Stimulated activated CD8-positive, alpha-beta memory T cell treated with anti-CD3 and anti-CD28 coated beads, Interleukin-4, amount 100 ng/mL, for 4 hours (primary cell): ENCODE results near the gene TEAD1.

Source experiments
- DNase-seq, 2 donors: peaks; one replicate each; pipeline ENCODE4 v3.0.0-alpha.2; 2020; ENCODE audit warnings: low read depth in 2 of 2, low spot score in 1 of 2

Gene TEAD1

DNA sequence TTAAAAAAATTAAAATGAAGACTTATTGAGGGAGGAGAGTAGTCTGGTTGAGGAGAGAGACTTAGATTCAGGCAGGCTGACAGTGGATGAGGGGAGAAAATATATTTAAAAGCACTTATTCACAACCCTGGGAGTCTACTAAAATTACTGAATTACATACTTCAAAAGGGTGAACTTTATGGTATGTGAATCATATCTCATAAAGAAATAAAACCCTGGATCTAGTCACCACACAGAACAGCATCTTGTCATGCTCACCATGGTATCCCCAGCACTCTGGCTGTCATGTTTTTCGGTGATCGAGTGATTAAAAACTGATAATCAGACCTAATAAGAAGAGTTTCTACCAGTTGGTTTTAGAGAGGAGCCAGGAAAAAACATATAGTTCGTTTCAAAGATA lies 11.0 kb downstream of the TEAD1 start:
- no peak for DNase-seq

DNA sequence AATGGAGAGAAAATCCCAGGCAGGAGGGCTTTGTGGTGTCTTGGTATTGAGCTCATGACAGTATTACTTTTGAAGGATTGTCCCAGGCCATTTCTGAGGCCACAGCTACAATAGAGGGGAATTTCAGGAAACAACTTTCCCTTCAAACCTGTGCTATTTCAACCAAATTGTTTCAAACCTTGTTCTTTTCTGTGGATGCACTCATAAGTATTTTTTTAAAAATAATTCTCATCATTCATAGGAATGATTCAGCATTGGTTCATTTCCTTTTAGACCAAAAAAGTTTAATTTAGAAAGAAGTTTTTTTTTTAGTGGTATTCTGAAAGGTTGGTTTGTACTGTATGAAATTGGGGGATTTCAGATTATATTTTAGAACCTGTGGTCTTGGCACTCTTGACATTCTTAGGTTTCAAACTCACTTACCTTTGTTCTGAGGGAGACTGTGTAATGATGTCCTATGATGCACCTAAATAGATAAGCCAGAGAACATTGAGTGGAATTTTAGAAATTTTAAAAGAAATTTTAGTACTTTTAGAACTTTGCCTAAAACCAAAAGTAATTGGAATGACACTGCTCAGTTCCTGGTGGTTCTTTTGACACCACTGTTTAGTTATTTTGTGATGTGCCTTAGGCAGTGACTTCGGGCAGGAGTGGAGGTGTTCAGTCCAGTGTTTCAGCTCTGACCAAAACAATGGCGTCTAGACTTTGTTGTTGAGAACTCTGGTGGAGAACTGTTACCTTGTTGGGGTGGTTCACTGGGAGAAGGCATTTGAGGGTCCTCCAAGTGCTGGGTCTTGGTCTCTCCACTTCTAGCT lies 12.2 kb downstream of the TEAD1 start:
- DNase-seq, result no peak

DNA sequence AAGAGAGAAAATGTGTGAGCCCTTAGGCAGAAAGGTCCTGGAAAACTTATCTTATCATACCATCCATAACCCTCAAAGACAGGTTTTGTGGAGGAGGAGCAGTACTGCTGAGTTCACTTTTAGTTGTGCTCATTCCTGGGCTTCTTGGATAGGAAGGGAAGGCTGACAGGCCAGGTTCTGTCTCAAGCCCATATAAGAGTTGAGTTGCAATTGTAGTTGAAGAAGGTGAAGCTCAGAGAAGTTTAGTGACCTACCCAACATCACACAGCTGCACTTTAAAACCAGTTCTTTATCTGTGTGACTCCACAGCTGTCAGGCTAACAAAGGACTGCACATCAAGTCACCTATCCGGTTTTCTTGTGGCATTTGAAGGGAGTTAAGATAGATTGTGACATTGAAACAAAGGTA lies 13.0 kb downstream of the TEAD1 start:
- no peak for DNase-seq

- no peak for DNase-seq
Measured at GRCh38 chr11:12687740-12688139, 13.5 kb downstream of the TEAD1 start.

DNA sequence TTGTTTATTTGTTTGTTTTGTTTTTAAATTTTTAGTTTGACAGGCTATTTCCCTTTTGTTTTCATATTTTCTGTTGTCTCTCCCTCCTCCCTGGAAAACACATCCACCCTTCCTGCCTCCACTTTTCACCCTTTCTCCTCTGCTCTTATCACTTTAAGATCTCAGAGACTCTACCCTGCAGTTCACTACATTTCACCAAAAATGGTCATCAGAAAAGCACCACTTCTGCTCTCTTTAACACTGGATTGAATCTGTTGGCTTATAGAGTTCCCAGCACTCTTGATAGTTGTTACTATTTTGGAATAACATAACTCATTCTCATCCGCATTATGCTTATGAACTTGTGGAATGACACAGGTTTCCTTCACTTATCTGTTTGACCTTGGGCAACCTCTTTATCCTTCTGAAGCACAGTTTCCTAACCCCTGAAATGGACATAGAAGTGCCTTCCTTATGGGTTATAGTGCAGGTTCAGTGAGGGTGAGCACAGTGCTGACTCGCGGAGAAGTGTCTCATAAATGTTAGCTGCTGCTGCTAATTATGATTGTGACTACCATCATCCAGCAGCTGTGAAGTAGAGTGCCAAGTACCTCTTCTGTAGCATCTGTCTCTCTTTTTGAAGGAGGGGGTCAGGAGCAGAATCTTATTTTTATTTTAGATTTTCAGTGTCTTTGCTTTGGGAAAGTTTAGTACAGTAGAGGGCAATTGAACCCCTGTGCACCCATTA lies 15.0 kb downstream of the TEAD1 start:
- no peak for DNase-seq

GRCh38 chr11:12690663-12691062 lies 16.4 kb downstream of the TEAD1 start:
- no peak for DNase-seq

- DNase-seq, result no peak
Measured at GRCh38 chr11:12691473-12691872, 17.3 kb downstream of the TEAD1 start.

- DNase-seq, result no peak
Measured at GRCh38 chr11:12692229-12693075, 18.2 kb downstream of the TEAD1 start.

DNA sequence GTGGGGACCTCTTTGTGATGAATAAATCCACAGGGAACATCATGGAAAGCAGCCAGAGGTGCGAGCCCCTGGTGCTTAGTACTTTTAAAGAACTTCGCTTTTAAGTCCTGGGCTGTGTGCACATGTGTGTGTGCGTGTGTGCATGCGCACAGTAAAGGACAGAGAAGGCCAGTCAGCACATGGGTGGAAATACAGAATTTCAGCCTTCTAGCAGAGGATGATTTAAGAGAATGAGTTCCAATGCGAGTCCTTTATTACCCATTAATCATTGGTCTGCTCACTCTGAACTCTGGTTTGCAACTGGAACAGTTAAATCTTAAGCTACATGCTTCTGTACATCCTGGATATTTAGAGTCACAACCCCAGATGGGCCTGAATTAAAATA lies 18.9 kb downstream of the TEAD1 start:
- DNase-seq, result no peak

GRCh38 chr11:12693479-12694182 lies 19.4 kb downstream of the TEAD1 start:
- DNase-seq, result no peak

GRCh38 chr11:12694183-12694531 lies 19.9 kb downstream of the TEAD1 start:
- DNase-seq, result no peak

DNA sequence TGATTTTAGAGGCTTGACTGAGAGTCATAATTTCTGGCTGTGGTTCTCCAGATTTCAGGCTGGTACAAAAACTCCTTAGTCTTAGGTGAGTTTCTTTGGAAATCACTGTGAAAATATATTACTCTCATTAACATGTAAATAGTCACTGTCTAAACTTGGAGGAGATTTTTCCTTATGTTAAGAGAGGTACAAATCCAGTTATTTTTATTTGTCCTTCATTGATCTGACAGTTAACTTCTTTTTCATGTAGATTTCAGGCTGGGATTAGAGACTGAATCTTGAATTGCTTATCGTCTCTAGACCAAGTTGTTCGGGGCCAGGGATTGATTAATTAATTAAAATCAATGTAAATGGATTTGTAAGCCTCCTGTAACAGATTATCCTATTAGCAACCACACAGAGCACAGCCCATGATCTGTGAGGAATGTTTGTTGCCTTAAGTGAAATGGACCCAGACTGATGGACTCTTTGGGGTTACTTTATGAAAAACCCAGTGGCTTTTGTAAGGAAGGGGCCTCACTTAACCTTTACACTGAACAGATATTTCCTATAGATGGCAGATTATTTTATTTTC lies 21.1 kb downstream of the TEAD1 start:
- no peak for DNase-seq

DNA sequence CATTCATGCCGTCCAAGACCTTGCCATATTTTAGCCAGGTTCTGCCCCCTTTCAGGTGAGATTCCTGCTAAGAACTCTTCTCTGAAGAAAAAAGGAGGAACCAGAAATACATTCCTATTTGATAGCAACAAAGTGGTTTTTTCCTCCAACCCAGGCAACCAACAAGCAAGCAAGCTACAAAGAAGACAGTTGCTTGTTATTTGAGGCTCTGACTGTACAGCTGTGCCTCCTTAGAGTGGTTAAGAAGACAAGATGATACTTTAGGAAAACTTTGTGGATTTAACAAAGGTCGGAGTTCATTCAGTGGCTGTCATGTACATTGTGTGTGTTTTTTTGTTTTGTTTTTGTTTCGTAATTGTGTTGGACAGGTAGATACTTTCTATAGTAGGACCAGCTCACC lies 21.7 kb downstream of the TEAD1 start:
- DNase-seq, result no peak

DNA sequence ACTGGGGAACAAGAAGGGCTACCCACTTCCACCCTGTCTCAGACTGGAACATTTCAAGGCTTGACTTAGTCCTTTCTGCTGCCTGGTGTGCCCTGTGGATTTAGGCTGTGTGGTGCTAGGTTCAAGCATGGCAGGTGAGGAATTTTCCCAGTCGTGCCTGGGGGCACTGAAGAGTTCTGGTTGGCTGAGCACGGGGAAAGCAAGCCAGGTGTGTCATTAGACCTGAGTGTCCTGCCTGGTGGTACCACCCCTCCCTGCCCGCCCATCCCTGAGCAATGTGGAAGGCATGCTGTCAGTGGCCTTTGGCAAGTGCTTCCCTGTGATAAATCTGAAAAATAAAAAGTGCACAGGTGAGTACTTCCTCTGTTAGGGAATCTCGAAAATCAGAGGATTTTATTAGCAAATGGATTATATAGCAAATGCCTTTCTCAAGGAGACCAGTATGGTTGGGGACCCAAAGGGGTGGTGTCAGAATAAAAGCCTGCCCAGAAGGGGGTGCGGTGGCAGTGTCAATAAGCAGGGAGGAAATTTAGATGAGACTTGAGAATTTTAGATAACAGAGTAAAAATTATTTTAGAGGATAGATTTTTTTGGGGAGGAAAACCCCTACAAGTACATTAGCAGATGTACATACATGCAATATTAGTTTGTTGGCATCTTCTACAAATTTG lies 22.8 kb downstream of the TEAD1 start:
- DNase-seq, result no peak

DNA sequence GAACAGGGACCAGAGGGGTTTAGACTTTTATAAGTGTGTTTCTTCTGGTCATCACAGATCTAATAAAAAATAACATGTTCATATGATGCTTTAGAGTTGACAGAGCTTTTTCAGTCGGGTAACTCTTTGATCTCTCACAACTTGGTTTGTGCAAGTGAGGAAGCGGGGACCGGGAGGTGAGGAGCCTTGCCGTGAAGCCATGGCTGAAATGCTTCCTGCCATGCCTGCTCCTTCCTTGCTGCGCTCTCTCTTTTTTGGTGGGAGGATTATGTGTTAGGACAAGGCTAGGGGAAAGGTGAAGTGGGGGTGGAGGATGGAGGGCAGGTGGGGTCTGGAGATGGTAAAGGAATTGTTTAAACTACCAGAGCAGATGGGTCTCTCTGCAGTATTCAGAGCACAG lies 23.8 kb downstream of the TEAD1 start:
- no peak for DNase-seq

GRCh38 chr11:12701811-12702592 lies 27.8 kb downstream of the TEAD1 start:
- DNase-seq, result no peak

GRCh38 chr11:12702999-12703453 lies 28.8 kb downstream of the TEAD1 start:
- DNase-seq, result no peak

- DNase-seq, result no peak
Measured at GRCh38 chr11:12704049-12704448, 29.8 kb downstream of the TEAD1 start.

DNA sequence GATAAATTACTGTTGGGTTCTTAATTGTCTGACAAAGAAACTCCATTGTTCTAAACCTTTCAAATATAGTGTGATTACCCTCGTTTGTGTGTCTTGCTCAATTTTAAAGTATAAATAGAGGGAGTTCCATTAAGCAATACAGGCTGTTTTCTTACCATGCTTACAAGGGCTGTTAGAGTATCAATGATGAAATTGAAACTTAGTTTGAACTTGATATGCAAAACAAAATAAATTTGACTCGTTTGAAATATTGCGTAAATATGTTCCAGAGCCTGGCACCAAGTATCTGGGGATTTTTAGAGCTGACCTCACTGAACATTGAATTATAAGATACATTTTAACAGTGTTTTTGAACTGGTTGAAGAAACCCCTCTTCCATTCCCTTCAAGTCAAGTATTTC lies 31.7 kb downstream of the TEAD1 start:
- DNase-seq, result no peak
